Esophagus muscularis mucosa (tissue), 4 donors: ENCODE measurements around the gene PAXX. TPM values are rescaled to one million over a fixed set of nuclear protein-coding genes. Genes with fewer than 3 reads are reported as not detected.

ENCODE experiments used
- DNase-seq: peaks from one replicate; pipeline ENCODE4 v3.0.0-alpha.2; 2017; ENCODE audit errors: extremely low spot score
- H3K27ac ChIP-seq, 4 donors: fragments of 200-600 bp; sonication (generic); replicated peaks in 1 of 4; 1 replicate in 3 of 4; 2 replicates in 1 of 4; pipeline ENCODE4 v1.5.1; 2016 to 2019; ENCODE audit warnings: mild to moderate bottlenecking in 1 of 4
- H3K27me3 ChIP-seq, 4 donors: fragments of 200-600 bp; sonication (generic); one replicate each; pipeline versions ENCODE4 v1.5.1 to v1.6.0; 2016 to 2019
- H3K36me3 ChIP-seq, 4 donors: fragments of 200-600 bp; sonication (generic); one replicate each; pipeline ENCODE4 v1.5.1; 2016 to 2019
- H3K4me1 ChIP-seq, 4 donors: fragments of 200-600 bp; sonication (generic); one replicate each; pipeline ENCODE4 v1.5.1; 2016 to 2019
- H3K4me3 ChIP-seq, 4 donors: fragments of 200-600 bp; sonication (generic); 1 replicate in 2 of 4; 2 replicates in 2 of 4; pipeline ENCODE4 v1.5.1; 2016 to 2019; ENCODE audit warnings: mild to moderate bottlenecking in 4 of 4, moderate library complexity in 1 of 4
- H3K9me3 ChIP-seq, 4 donors: fragments of 200-600 bp; sonication (generic); 1 replicate in 3 of 4; 2 replicates in 1 of 4; pipeline ENCODE4 v1.5.1; 2016 to 2019
- CTCF ChIP-seq, 3 experiments: fragments of 200-600 bp in 2 of 3; fragments of 450-650 bp in 1 of 3; sonication (generic) in 2 of 3; IDR thresholded peaks; one replicate each; pipeline ENCODE4 v1.5.1; 2017 to 2019; ENCODE audit warnings: antibody characterized with exemption in 3 of 3, mild to moderate bottlenecking in 2 of 3, moderate library complexity in 1 of 3
- EP300 ChIP-seq: sonication (generic); formaldehyde crosslinking; IDR thresholded peaks from one replicate; pipeline ENCODE4 v1.6.1; 2017; ENCODE audit warnings: antibody characterized with exemption
- POLR2A ChIP-seq: fragments of 450-650 bp; IDR thresholded peaks from one replicate; pipeline ENCODE4 v1.6.1; 2017; ENCODE audit warnings: antibody characterized with exemption, moderate library complexity, mild to moderate bottlenecking, low read depth
- POLR2AphosphoS5 ChIP-seq, 2 donors: sonication (generic); formaldehyde crosslinking; IDR thresholded peaks; one replicate each; pipeline ENCODE4 v1.6.1; 2017; ENCODE audit warnings: antibody characterized with exemption in 2 of 2
- WGBS: methylation state at CpG from one replicate; pipeline ENCODE4 v1.1.5; 2018; 5-methylcytosine and 5-hydroxymethylcytosine counted together
- intact Hi-C: fragments of 100-400 bp; cut with DNase I; formaldehyde crosslinking; loops from one replicate; pipeline ENCODE4 v1.15.1; 2023
- total RNA-seq, 4 donors: library from RNA; depleted of rRNA; stranded (reverse); fragments of >200 nt; gene quantifications; one replicate each; pipeline versions ENCODE4 v1.1.0 to v1.2.1, GENCODE V29; 2016

PAXX gene
- total RNA-seq, 4 donors from 2014 or later, result 28.8 to 39.9 (median 37.8) TPM

DNA sequence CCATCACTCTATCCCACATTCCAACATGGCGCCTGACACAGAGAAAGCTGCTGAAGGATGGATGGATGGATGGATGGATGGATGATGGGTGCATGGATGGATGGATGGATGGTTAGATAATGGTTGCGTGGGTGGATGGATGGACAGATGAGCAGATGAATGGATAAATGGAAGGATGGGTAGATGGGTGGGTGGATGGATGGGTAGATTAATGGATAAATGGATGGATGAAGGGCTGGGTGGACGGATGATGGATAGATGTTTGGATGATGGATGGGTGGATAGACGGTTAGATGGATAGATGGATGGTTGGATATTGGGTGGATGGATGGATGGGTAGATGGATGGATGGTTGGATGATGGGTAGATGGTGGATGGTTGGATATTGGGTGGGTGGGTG is 35.6 kb upstream of the PAXX start:
- WGBS, result 95% methylated on average over 4 of the region's 4 CpGs
- Histone ChIP-seq H3K9me3 (no peaks in the 10 kb centered on the region), H3K4me3 (no peak overlapping the region), H3K27me3 (peaks cover 0 to 15% (median 0%) of the 10 kb centered on the region in 4 donors), H3K4me1 (peaks cover 0 to 6% (median 3%) of the 10 kb centered on the region in 4 donors), H3K36me3 (no peaks in the 10 kb centered on the region), H3K27ac (no peak overlapping the region)
- DNase-seq, result no peak
- intact Hi-C loops, result no loop called here
- TF ChIP-seq CTCF (IDR thresholded peaks at IDR 0.05), result no peak
- TF ChIP-seq POLR2A, result no peak
- TF ChIP-seq EP300, result no peak
- no peak for TF ChIP-seq POLR2AphosphoS5 (IDR thresholded peaks at IDR 0.05)

GRCh38 chr9:136957461-136957860 is 34.8 kb upstream of the PAXX start:
- TF ChIP-seq EP300 (no peak), POLR2A (no peak), POLR2AphosphoS5 (IDR thresholded peaks at IDR 0.05) (no peak), CTCF (IDR thresholded peaks at IDR 0.05) (no peak)
- Histone ChIP-seq H3K27me3 (peaks cover 0 to 15% (median 0%) of the 10 kb centered on the region in 4 donors), H3K9me3 (no peaks in the 10 kb centered on the region), H3K4me1 (peaks cover 0 to 9% (median 4%) of the 10 kb centered on the region in 4 donors), H3K27ac (no peak overlapping the region), H3K36me3 (no peaks in the 10 kb centered on the region), H3K4me3 (no peak overlapping the region)
- 91% methylated on average over 1 of the region's 1 CpG for WGBS
- intact Hi-C loops, result no loop called here
- DNase-seq, result no peak

DNA sequence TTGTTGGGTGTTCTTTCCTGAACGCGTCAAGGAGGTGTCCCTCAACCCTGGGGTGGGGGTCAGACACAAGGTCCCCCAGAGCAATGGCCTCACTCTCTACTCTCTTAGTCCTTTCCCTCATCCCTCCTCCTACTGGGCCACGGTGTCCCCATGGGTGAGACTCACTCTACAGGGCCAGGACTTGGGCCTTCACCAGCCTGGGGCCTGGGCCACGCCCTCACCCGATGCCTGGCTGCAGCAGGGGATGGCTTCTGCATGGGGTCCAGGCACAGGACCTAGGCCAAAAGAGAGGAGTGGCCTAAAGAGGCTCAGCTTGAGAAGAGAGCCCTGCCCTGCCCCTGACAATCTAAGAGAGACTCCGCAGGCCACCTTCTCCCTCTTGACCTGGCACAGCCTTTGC is 34.3 kb upstream of the PAXX start:
- intact Hi-C loops, result no loop called here
- TF ChIP-seq POLR2AphosphoS5 (IDR thresholded peaks at IDR 0.05), result no peak
- TF ChIP-seq POLR2A, result no peak
- TF ChIP-seq CTCF (IDR thresholded peaks at IDR 0.05), result no peak
- no peak for TF ChIP-seq EP300

DNA sequence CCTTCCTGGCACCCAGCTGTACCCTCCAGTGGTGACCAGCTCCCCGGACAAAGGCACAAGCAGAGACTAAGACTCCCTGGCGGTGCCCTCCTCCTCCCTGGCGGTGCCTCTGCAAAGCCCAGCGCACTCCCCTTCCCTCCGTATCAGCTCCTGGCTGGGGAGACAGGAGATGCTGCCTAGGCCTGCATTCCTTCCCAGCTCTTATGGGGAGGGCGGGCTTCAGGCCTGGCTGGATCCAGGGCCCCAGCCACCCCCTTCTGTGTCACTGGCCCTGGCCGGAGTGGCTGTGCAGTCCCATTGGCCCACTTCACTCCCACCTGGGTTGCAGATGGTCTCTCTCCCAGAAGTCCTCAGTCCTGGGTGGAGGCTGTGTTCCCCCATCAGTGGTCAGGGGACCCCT is 33.7 kb upstream of the PAXX start:
- TF ChIP-seq CTCF (IDR thresholded peaks at IDR 0.05) (no peak), EP300 (no peak), POLR2AphosphoS5 (IDR thresholded peaks at IDR 0.05) (no peak), POLR2A (no peak)
- WGBS, result 93% methylated on average over 6 of the region's 7 CpGs
- intact Hi-C loops, result no loop called here
- no peak overlapping the region for H3K27ac ChIP-seq
- H3K4me3 ChIP-seq, result no peak overlapping the region
- H3K27me3 ChIP-seq, result peaks cover 0 to 15% (median 0%) of the 10 kb centered on the region in 4 donors
- H3K4me1 ChIP-seq, result peaks cover 0 to 9% (median 4%) of the 10 kb centered on the region in 4 donors
- H3K36me3 ChIP-seq, result no peaks in the 10 kb centered on the region
- DNase-seq, result no peak
- H3K9me3 ChIP-seq, result no peaks in the 10 kb centered on the region

More for the DNA sequence above, 34.3 kb upstream of the PAXX start:
- H3K4me1 ChIP-seq, result peaks cover 0 to 9% (median 4%) of the 10 kb centered on the region in 4 donors
- no peak overlapping the region for H3K4me3 ChIP-seq
- WGBS, result 94% methylated on average over 6 of the region's 6 CpGs
- H3K27me3 ChIP-seq, result peaks cover 0 to 15% (median 0%) of the 10 kb centered on the region in 4 donors
- H3K27ac ChIP-seq, result no peak overlapping the region
- no peaks in the 10 kb centered on the region for H3K36me3 ChIP-seq
- no peaks in the 10 kb centered on the region for H3K9me3 ChIP-seq
- DNase-seq, result no peak
